Body of pancreas (tissue), 4 donors: ENCODE data around the gene BCLAF3. TPM values are rescaled to one million over a fixed set of nuclear protein-coding genes. Genes with fewer than 3 reads are reported as not detected.

Source experiments
- ATAC-seq: fragments of 150-250 bp; one replicate; pipeline ENCODE4 v1.9.1; 2016
- DNase-seq, 4 donors: peaks; one replicate each; pipeline ENCODE4 v3.0.0-alpha.2; 2019
- H3K27ac ChIP-seq, 4 donors: fragments of 200-600 bp; sonication (generic); 1 replicate in 3 of 4; 2 replicates in 1 of 4; pipeline versions ENCODE4 v1.5.1 to v1.6.1; 2016 to 2019; ENCODE audit warnings: mild to moderate bottlenecking in 1 of 4, mixed read lengths in 1 of 4, moderate library complexity in 1 of 4
- H3K27me3 ChIP-seq, 2 donors: fragments of 200-600 bp; sonication (generic); one replicate each; pipeline ENCODE4 v1.6.0; 2016; ENCODE audit warnings: mild to moderate bottlenecking in 1 of 2
- H3K36me3 ChIP-seq, 2 donors: fragments of 200-600 bp; sonication (generic); replicated peaks in 1 of 2; 2 replicates each; pipeline ENCODE4 v1.5.1; 2016; ENCODE audit warnings: low read depth in 2 of 2; ENCODE audit not compliant: insufficient read depth in 1 of 2
- H3K4me1 ChIP-seq: fragments of 200-600 bp; sonication (generic); one replicate; pipeline ENCODE4 v1.6.0; 2016
- H3K4me3 ChIP-seq, 2 donors: fragments of 200-600 bp; sonication (generic); 1 replicate in 1 of 2; 2 replicates in 1 of 2; pipeline ENCODE4 v1.5.1; 2016 to 2019
- H3K9me3 ChIP-seq, 3 donors: fragments of 200-600 bp; sonication (generic); 1 replicate in 2 of 3; 2 replicates in 1 of 3; pipeline ENCODE4 v1.5.1; 2016
- CTCF ChIP-seq, 7 experiments: fragments of 450-650 bp in 4 of 7; fragments of 200-600 bp in 3 of 7; sonication (generic) in 3 of 7; IDR thresholded peaks; one replicate each; pipeline ENCODE4 v1.5.1; 2016 to 2019; ENCODE audit warnings: antibody characterized with exemption in 7 of 7
- POLR2A ChIP-seq, 3 donors: fragments of 450-650 bp; IDR thresholded peaks; one replicate each; pipeline ENCODE4 v1.6.1; 2016; ENCODE audit warnings: antibody characterized with exemption in 3 of 3, mild to moderate bottlenecking in 2 of 3
- WGBS, 2 donors: methylation state at CpG; one replicate each; pipeline ENCODE4 v1.1.5; 2017; 5-methylcytosine and 5-hydroxymethylcytosine counted together
- intact Hi-C: fragments of 100-400 bp; cut with DNase I; formaldehyde crosslinking; loops from one replicate; pipeline ENCODE4 v1.15.1; 2023
- total RNA-seq, 2 donors: library from RNA; depleted of rRNA; stranded (reverse); fragments of >200 nt; gene quantifications; one replicate each; pipeline ENCODE4 v1.1.0, GENCODE V29; 2016

The BCLAF3 gene
- total RNA-seq, 2 donors from 2014 or later = 8.0 to 8.9 TPM

GRCh38 chrX:19981947-19982346 is 8.9 kb downstream of the BCLAF3 start:
- no peaks in the 10 kb centered on the region for H3K9me3 ChIP-seq
- 73 to 94% methylated on average over 2 of the region's 2 CpGs for WGBS, 2 donors
- H3K4me1 ChIP-seq = no peaks in the 10 kb centered on the region
- no peak overlapping the region for H3K27ac ChIP-seq
- no peak for TF ChIP-seq CTCF (IDR thresholded peaks at IDR 0.05)
- TF ChIP-seq POLR2A (IDR thresholded peaks at IDR 0.05) = no peak
- ATAC-seq (no peak), DNase-seq (no peak)
- no peaks in the 10 kb centered on the region for H3K36me3 ChIP-seq
- no peak overlapping the region for H3K4me3 ChIP-seq
- intact Hi-C loops = no loop called here
- H3K27me3 ChIP-seq = no peaks in the 10 kb centered on the region

- no peaks in the 10 kb centered on the region for H3K36me3 ChIP-seq
- no peak overlapping the region for H3K27ac ChIP-seq
- intact Hi-C loops = no loop called here
- ATAC-seq (no peak), DNase-seq (no peak)
- no peak for TF ChIP-seq POLR2A (IDR thresholded peaks at IDR 0.05)
- TF ChIP-seq CTCF (IDR thresholded peaks at IDR 0.05) = no peak
- H3K4me3 ChIP-seq = no peak overlapping the region
- H3K9me3 ChIP-seq = no peaks in the 10 kb centered on the region
- H3K27me3 ChIP-seq = no peaks in the 10 kb centered on the region
- no peaks in the 10 kb centered on the region for H3K4me1 ChIP-seq
Observed at GRCh38 chrX:19975845-19976244, 15.0 kb downstream of the BCLAF3 start.

GRCh38 chrX:19972984-19973383 is 17.9 kb downstream of the BCLAF3 start:
- no peak overlapping the region for H3K4me3 ChIP-seq
- H3K36me3 ChIP-seq = no peaks in the 10 kb centered on the region
- H3K27me3 ChIP-seq = no peaks in the 10 kb centered on the region
- no peak for TF ChIP-seq CTCF (IDR thresholded peaks at IDR 0.05)
- TF ChIP-seq POLR2A (IDR thresholded peaks at IDR 0.05) = no peak
- DNase-seq (no peak), ATAC-seq (no peak)
- intact Hi-C loops = no loop called here
- no peak overlapping the region for H3K27ac ChIP-seq
- no peaks in the 10 kb centered on the region for H3K9me3 ChIP-seq
- H3K4me1 ChIP-seq = no peaks in the 10 kb centered on the region

- Histone ChIP-seq H3K27me3 (no peaks in the 10 kb centered on the region), H3K4me3 (no peak overlapping the region), H3K9me3 (no peaks in the 10 kb centered on the region), H3K27ac (no peak overlapping the region), H3K4me1 (no peaks in the 10 kb centered on the region), H3K36me3 (no peaks in the 10 kb centered on the region)
- WGBS, 2 donors = 88 to 95% methylated on average over 3 to 6 of the region's 6 CpGs
- intact Hi-C loops = no loop called here
- TF ChIP-seq CTCF (IDR thresholded peaks at IDR 0.05) (no peak), POLR2A (IDR thresholded peaks at IDR 0.05) (no peak)
- ATAC-seq (no peak), DNase-seq (no peak)
Observed at GRCh38 chrX:19968276-19968675, 22.6 kb downstream of the BCLAF3 start.

GRCh38 chrX:19966056-19966455 is 24.8 kb downstream of the BCLAF3 start:
- Histone ChIP-seq H3K4me1 (no peaks in the 10 kb centered on the region), H3K4me3 (no peak overlapping the region), H3K9me3 (no peaks in the 10 kb centered on the region), H3K36me3 (no peaks in the 10 kb centered on the region), H3K27me3 (no peaks in the 10 kb centered on the region), H3K27ac (no peak overlapping the region)
- DNase-seq (no peak), ATAC-seq (no peak)
- intact Hi-C loops = no loop called here
- TF ChIP-seq POLR2A (IDR thresholded peaks at IDR 0.05) (no peak), CTCF (IDR thresholded peaks at IDR 0.05) (no peak)
- WGBS, 2 donors = 100% methylated on average over 1 of the region's 1 CpG; no CpG with 5 or more reads in 1 of the 2 donors
